GM18505 (cell line): Measurements from ENCODE around the gene CIC.
"Not testable (repeated sequence)": the region's sequence is repeated elsewhere in the genome, so short reads cannot be mapped to it uniquely, and the experiment has no call there.

Experiments
- ATAC-seq: cut with Tn5 transposase; IDR thresholded peaks from one replicate; pipeline ENCODE4 v1.9.1; 2021; ENCODE audit not compliant: unreplicated experiment
- POLR2A ChIP-seq: IDR thresholded peaks from 4 replicates; pipeline ENCODE4 v1.6.1; 2011; ENCODE audit warnings: borderline replicate concordance; ENCODE audit not compliant: insufficient read depth, insufficient read length; ENCODE audit errors: extremely low read depth

Gene CIC

GRCh38 chr19:42317535-42317934 is 48.5 kb downstream of the CIC start:
- no peak for TF ChIP-seq POLR2A
- no peak for ATAC-seq

GRCh38 chr19:42322305-42322704 is 53.3 kb downstream of the CIC start:
- ATAC-seq, result no peak

GRCh38 chr19:42323473-42323851 is 54.4 kb downstream of the CIC start:
- no peak for TF ChIP-seq POLR2A
- no peak for ATAC-seq

More at GRCh38 chr19:42322305-42322704, 53.3 kb downstream of the CIC start:
- TF ChIP-seq POLR2A, result no peak

DNA sequence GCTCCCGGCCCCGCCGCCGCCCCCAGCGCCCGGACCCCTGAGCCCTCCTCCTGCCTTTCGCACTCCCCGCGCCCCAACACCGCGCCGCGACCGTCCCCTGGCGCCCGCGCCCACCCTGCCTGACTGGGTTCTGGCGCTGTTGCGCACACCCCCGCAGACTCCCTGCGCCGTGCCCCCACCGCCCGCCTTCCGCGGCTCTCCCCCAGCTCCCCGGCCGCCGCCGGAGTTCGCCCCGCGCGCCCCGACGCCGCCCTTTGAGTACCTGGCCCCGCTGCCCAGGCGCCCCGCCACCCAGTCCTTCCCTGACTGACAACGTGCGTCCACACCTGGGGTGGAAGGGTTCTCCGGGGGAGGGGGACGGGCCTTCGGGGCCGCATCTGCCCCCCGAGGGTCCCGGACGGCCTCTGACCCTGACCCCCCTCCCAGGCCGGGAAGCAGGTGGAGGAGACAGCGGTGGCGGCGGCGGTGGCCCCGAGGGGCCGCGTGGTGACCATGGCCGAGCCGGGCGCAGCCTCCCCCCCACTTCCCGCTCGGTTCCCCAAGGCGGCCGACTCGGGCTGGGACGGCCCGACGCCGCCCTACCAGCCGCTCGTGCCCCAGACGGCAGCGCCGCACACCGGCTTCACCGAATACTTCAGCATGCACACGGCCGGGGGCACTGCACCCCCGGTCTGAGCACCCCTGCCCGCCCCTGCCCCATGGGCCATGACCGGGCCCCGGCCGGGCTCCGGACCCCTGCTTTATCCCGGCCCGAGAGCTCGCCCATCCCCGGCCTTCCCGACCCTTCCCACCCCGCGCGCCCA is 55.0 kb downstream of the CIC start:
- TF ChIP-seq POLR2A, result no peak
- no peak for ATAC-seq

- ATAC-seq, result no peak
- no peak for TF ChIP-seq POLR2A
These were observed 55.7 kb downstream of the CIC start for GRCh38 chr19:42324655-42325307.

DNA sequence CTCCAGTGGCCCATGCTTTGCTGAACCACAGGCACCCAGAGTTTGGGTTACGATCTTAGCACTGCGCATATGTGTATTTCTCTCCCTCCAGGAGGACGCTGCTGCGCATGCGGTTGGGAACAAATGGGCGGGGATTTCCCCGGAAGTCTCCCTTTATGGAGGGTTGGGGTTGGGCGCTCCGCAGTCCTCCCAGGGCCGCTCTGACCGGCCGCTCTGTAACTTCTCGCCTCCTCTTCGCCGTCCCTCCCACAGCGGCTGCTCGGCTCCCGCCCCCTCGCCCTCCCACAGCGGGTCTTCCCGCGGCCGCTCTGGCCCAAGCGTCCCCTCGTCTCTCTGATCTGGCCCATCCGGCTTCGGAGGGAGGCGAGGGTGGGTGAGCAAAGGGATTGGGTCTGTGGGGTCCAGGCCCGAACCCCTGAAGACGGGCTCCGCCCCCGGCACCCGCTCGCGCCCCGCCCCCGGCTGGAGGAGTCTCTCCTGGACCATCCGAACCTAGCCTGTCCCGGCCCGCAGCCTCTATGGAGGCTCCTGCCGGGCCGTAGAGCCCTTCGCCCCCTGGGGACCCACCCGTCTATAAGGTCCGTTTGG is 56.4 kb downstream of the CIC start, which contains the start of gene MEGF8:
MEGF8 (plus strand) TSS at position 328 of the 588 bp plus-strand sequence. CDS start 609 bp downstream, outside the sequence.
- ATAC-seq, result peak; percentile 85
- TF ChIP-seq POLR2A, result peak; percentile 77

- peak; percentile 11 for ATAC-seq
- TF ChIP-seq POLR2A, result no peak
These were observed 57.1 kb downstream of the CIC start for GRCh38 chr19:42325896-42326771.

DNA sequence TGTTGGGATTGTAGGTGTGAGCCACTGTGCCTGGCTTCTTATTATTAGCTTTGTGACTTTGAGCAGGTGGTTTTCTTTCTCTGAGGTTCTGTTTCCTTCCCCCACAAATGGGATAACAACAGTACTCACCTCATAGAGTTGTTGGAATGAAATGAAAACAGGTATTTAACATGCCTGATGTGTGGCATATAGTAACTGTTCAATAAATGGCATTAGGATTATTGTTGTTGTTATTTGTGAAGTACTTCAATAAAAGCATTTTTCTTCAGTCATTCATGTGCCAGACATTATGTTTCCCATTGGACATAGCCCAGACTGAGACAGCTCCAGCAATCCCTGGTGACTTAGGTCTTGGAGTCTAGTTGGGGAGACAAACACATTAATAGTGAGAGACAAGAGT is 57.9 kb downstream of the CIC start:
- no peak for TF ChIP-seq POLR2A

DNA sequence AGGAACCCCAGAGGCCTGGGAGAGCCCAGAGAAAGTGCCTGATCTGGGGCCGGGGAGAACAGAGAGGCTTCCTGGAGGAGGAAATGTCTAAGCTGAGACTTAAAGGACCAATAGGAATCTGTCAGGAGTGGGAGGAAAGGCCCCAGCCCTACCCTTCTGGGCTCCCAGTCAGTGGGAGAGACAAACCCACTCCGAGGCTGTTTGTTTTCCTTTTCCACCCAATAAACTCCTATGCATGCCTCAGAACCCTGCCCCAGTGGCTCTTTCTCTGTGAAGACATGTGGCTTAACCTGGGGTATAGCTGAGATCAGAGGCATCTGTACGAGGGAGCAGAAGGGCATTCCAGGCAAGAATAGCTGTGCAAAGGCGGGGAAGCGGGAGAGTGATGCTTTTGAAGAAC is 58.3 kb downstream of the CIC start:
- no peak for ATAC-seq
- TF ChIP-seq POLR2A, result no peak

More for the DNA sequence above, 57.9 kb downstream of the CIC start:
- ATAC-seq, result no peak

DNA sequence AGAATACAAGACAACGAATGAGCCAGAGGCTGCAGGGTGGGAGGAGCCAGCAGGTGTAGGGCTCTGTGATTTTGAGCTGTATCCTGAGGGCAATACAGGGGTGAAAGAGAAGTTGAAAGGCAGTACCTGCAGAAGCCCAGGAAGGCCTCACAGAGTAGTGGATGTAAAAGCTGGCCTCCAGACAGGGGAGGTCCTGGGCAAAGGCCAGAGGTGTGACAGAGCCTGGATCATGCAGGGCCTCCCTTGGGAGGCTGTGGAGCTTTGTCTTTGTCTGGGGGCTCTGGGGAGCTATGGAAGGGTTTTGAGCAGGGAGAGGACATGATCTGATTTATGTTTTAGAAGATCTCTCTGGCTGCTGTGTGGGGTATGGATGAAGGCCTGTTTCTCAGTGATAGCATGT is 59.1 kb downstream of the CIC start:
- no peak for TF ChIP-seq POLR2A
- ATAC-seq, result no peak

DNA sequence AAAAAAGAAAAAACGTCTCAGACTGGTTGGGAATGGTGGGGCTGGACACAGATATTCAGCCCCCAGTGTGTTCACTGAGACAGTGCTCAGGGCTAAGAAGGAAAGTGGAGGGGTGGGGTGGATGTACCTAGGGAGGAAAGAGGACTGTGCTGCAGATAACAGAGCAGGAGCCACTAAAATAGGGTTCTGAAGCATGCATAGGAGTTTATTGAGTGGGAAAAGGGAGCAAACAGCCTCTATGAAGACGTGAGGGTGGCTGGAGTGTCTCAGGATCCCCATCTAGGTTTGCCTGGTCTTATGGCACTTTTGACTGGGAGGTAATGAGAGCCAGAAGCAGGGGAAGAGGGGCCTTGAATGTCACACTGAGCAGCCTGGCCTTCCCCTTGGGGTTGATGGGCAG is 59.8 kb downstream of the CIC start:
- TF ChIP-seq POLR2A, result no peak
- ATAC-seq, result no peak

- no peak for ATAC-seq
- TF ChIP-seq POLR2A, result no peak
These were observed 61.2 kb downstream of the CIC start for GRCh38 chr19:42330241-42330711.

GRCh38 chr19:42331333-42331732 is 62.3 kb downstream of the CIC start:
- not testable (repeated sequence) for ATAC-seq
